ENCODE measurements around the gene STUB1.

STUB1 gene

GRCh38 chr16:679814-680624 lies at the start of gene STUB1:
STUB1 (plus strand) TSS chr16:680410; CDS start chr16:680526, 116 bp downstream.
- peak; percentile 86 for DNase-seq

GRCh38 chr16:630815-631405 lies 49.3 kb upstream of the STUB1 start, which contains the start of gene WFIKKN1:
WFIKKN1 (plus strand) TSS chr16:630985; CDS start chr16:631254, 269 bp downstream.
- no peak for DNase-seq

- no peak for DNase-seq
These were observed 48.3 kb upstream of the STUB1 start for GRCh38 chr16:631808-632358.

- no peak for DNase-seq
These were observed 47.5 kb upstream of the STUB1 start for GRCh38 chr16:632486-633335.

- DNase-seq, result no peak
These were observed 46.7 kb upstream of the STUB1 start for GRCh38 chr16:633336-634050.

GRCh38 chr16:634051-634670 lies 46.0 kb upstream of the STUB1 start:
- DNase-seq, result no peak

- no peak for DNase-seq
These were observed 45.2 kb upstream of the STUB1 start for GRCh38 chr16:634996-635395.

GRCh38 chr16:635573-636205 lies 44.5 kb upstream of the STUB1 start:
- no peak for DNase-seq

- DNase-seq, result peak; percentile 94
These were observed 43.8 kb upstream of the STUB1 start, which contains the start of gene METTL26 for GRCh38 chr16:636206-637080. METTL26 (minus strand) TSS chr16:636305; CDS start chr16:636290, 15 bp downstream.

- DNase-seq, result peak; percentile 87
These were observed 42.9 kb upstream of the STUB1 start for GRCh38 chr16:637081-638018.

- no peak for DNase-seq
These were observed 42.1 kb upstream of the STUB1 start for GRCh38 chr16:638034-638543.

- no peak for DNase-seq
These were observed 41.4 kb upstream of the STUB1 start for GRCh38 chr16:638836-639235.

GRCh38 chr16:640614-641013 lies 39.6 kb upstream of the STUB1 start:
- no peak for DNase-seq

GRCh38 chr16:641326-642188 lies 38.7 kb upstream of the STUB1 start, which contains the start of gene MCRIP2:
MCRIP2 (plus strand) TSS chr16:641828; CDS start chr16:641992, 164 bp downstream.
- peak; percentile 83 for DNase-seq

- DNase-seq, result peak; percentile 40
These were observed 37.8 kb upstream of the STUB1 start for GRCh38 chr16:642189-643049.

- no peak for DNase-seq
These were observed 37.2 kb upstream of the STUB1 start for GRCh38 chr16:643050-643368.

- no peak for DNase-seq
These were observed 35.7 kb upstream of the STUB1 start for GRCh38 chr16:644556-644955.
